ENCODE measurements around the gene MLF2.

- TF ChIP-seq ESRRA (IDR thresholded peaks at IDR 0.05; ENCODE audit: borderline replicate concordance, low read length) (no peak), CTCF (IDR thresholded peaks at IDR 0.05) (no peak), EP300 (IDR thresholded peaks at IDR 0.05) (no peak), BHLHE40 (IDR thresholded peaks at IDR 0.05; ENCODE audit: low read depth, low read length) (no peak), POLR2A (IDR thresholded peaks at IDR 0.05; ENCODE audit: low read length) (no peak), SMC3 (IDR thresholded peaks at IDR 0.05) (no peak), KDM1A (IDR thresholded peaks at IDR 0.05; ENCODE audit: low read depth) (no peak)
Observed at GRCh38 chr12:6779708-6780432, 26.9 kb upstream of the MLF2 start.

All from A549 (cell line).